ENCODE data around the gene RPN2. TPM values are rescaled to one million over a fixed set of nuclear protein-coding genes. Genes with fewer than 3 reads are reported as not detected.

Gene RPN2
- total and polyA plus RNA-seq, 2 donors (not counting 1 experiment from before 2014, with no cell fraction given), result 80.2 to 87.3 TPM

DNA sequence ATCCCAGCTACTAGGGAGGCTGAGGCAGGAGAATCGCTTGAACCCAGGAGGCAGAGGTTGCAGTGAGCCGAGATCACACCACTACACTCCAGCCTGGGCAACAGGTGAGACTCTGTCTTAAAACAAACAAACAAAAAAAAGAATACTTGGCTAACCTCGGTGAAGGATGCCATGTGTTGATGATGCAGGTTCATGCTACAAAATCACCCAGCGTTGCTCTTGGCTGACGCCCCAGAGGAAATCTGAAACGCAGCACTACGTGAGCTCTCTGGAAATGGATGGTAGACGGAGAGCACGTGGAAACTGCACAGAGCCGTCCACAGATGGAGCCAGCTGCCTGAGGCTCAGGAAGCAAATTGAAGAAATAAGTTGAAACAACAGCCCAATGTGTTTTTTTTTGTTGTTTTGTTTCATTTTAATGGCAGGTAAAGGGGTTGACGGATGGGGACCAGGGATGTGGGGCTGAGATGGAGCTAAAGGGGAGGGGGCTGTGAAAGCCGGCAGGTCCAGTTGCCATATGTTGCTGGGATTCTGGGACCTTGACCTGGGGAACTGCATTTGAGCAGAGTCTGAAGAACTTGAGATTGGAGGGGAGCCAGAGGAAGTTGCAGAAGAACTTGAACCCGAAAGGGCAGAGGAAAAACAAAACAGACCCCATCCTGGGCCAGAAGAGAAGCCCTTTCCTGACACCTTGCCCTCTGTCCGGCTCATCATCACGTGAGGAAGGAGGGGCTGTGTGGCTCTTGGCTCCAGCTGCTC, 97.5 kb downstream of the RPN2 start:
- Histone ChIP-seq H3K27me3 (replicated peaks in 1 of 4; ENCODE audit: control extremely low read depth in 1 of 4, control insufficient read depth in 3 of 4, insufficient read depth in 4 of 4, low read length in 3 of 4) (no peaks in the 10 kb centered on the region), H4K20me1 (ENCODE audit: control insufficient read depth, insufficient read depth, low read length, poor library complexity, severe bottlenecking) (no peaks in the 10 kb centered on the region), H3K4me3 (ENCODE audit: control extremely low read depth in 1 of 5, extremely low read depth in 1 of 5, insufficient read depth in 1 of 5, low read depth in 2 of 5, low read length in 4 of 5) (peak overlapping the region in 1 of 5 experiments; percentile 1), H3K4me2 (replicated peaks; ENCODE audit: low read depth, low read length, poor library complexity, severe bottlenecking) (peak overlapping the region; percentile 53), H2AFZ (ENCODE audit: insufficient read depth, low read depth, low read length, poor library complexity, severe bottlenecking) (peak overlapping the region; percentile 61), H3K4me1 (ENCODE audit: control insufficient read depth in 2 of 2, insufficient read depth in 2 of 2, low read length in 2 of 2) (peaks cover 45 to 48% of the 10 kb centered on the region in 2 donors), H3K79me2 (ENCODE audit: control insufficient read depth, insufficient read depth, low read length) (no peaks in the 10 kb centered on the region), H3K27ac (ENCODE audit: low read length in 2 of 2) (peak overlapping the region; percentile 60 to 65), H3K9ac (ENCODE audit: low read length) (peak overlapping the region; percentile 1), H3K36me3 (replicated peaks in 1 of 2; ENCODE audit: control extremely low read depth in 1 of 2, control insufficient read depth in 1 of 2, extremely low read depth in 1 of 2, insufficient read depth in 2 of 2, low read length in 1 of 2) (no peaks in the 10 kb centered on the region), H3K9me3 (ENCODE audit: control extremely low read depth in 1 of 3, control insufficient read depth in 2 of 3, insufficient read depth in 1 of 3, low read length in 2 of 3) (no peaks in the 10 kb centered on the region)
- H3K4me1 Mint-ChIP-seq, result peaks cover 37% of the 10 kb centered on the region
- TF ChIP-seq CTCF (IDR thresholded peaks at IDR 0.05) (no peak), EZH2 (IDR thresholded peaks at IDR 0.05; ENCODE audit: borderline replicate concordance, insufficient read depth, low read depth, low read length, poor library complexity, severe bottlenecking) (no peak)
- H3K9me3 Mint-ChIP-seq (ENCODE audit: insufficient read depth), result no peaks in the 10 kb centered on the region
- 8% methylated on average over 12 of the region's 15 CpGs for WGBS (ENCODE audit: insufficient coverage)
- peak overlapping the region; percentile 92 for H3K27ac Mint-ChIP-seq
- H3K27me3 Mint-ChIP-seq, result no peaks in the 10 kb centered on the region
- CTCF ChIA-PET, result interaction anchor here (0.6 to 3.5 kb wide), 14 partner anchors 10 to 258 kb away, joined by 3 to 36 read pairs (median 4); partner anchors contain the start of gene MANBAL
- peak; percentile 68 for DNase-seq
- POLR2A ChIA-PET, result interaction anchor here (1.8 kb wide), 1 partner anchor 12 kb away, joined by 8 read pairs; the partner anchor contains the start of gene MANBAL
- peak; percentile 61 for ATAC-seq (ENCODE audit: low read depth)
- peak overlapping the region; percentile 73 for H3K4me3 Mint-ChIP-seq
- intact Hi-C loops (cut with micrococcal nuclease), result no loop called here

DNA sequence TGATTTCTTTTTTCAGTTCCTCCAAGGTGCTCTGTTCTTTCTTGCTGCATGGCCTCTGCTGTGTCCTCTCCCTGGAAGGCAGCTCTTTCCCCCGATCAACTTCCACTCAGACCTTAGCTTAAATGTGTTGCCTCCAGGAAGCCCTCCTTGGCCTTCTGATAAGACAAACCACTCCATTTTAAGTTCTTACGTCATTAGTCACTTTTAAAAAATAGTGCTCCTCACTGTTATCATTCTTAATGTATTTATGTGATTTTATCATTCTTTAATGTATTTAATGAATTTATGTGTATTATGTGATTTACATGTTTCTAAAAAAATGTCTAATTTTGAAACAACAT, 98.1 kb downstream of the RPN2 start:
- H3K79me2 ChIP-seq (ENCODE audit: control insufficient read depth, insufficient read depth, low read length), result no peaks in the 10 kb centered on the region
- H3K27ac ChIP-seq (ENCODE audit: low read length in 2 of 2), result peak overlapping the region; percentile 60 to 65
- peak overlapping the region; percentile 1 for H3K9ac ChIP-seq (ENCODE audit: low read length)
- H3K27me3 Mint-ChIP-seq, result no peaks in the 10 kb centered on the region
- peak overlapping the region; percentile 73 for H3K4me3 Mint-ChIP-seq
- POLR2A ChIA-PET, result interaction anchor here (0.5 to 1.8 kb wide), 2 partner anchors 11 to 21 kb away, joined by 3 to 8 read pairs; partner anchors contain the start of gene MANBAL
- peak overlapping the region; percentile 61 for H2AFZ ChIP-seq (ENCODE audit: insufficient read depth, low read depth, low read length, poor library complexity, severe bottlenecking)
- DNase-seq (no peak), ATAC-seq (ENCODE audit: low read depth) (no peak)
- no peaks in the 10 kb centered on the region for H3K9me3 Mint-ChIP-seq (ENCODE audit: insufficient read depth)
- CTCF ChIA-PET, result interaction anchor here (0.7 to 3.5 kb wide), 11 partner anchors 11 to 257 kb away, joined by 3 to 36 read pairs (median 4); partner anchors contain the start of gene MANBAL
- peaks cover 37% of the 10 kb centered on the region for H3K4me1 Mint-ChIP-seq
- H3K27ac Mint-ChIP-seq, result peak overlapping the region; percentile 92
- H3K9me3 ChIP-seq (ENCODE audit: control extremely low read depth in 1 of 3, control insufficient read depth in 2 of 3, insufficient read depth in 1 of 3, low read length in 2 of 3), result no peaks in the 10 kb centered on the region
- 14% methylated on average over 1 of the region's 2 CpGs for WGBS (ENCODE audit: insufficient coverage)
- H3K27me3 ChIP-seq (replicated peaks in 1 of 4; ENCODE audit: control extremely low read depth in 1 of 4, control insufficient read depth in 3 of 4, insufficient read depth in 4 of 4, low read length in 3 of 4), result no peaks in the 10 kb centered on the region
- no peaks in the 10 kb centered on the region for H3K36me3 ChIP-seq (replicated peaks in 1 of 2; ENCODE audit: control extremely low read depth in 1 of 2, control insufficient read depth in 1 of 2, extremely low read depth in 1 of 2, insufficient read depth in 2 of 2, low read length in 1 of 2)
- no peaks in the 10 kb centered on the region for H4K20me1 ChIP-seq (ENCODE audit: control insufficient read depth, insufficient read depth, low read length, poor library complexity, severe bottlenecking)
- no peak for TF ChIP-seq CTCF (IDR thresholded peaks at IDR 0.05)
- TF ChIP-seq EZH2 (IDR thresholded peaks at IDR 0.05; ENCODE audit: borderline replicate concordance, insufficient read depth, low read depth, low read length, poor library complexity, severe bottlenecking), result no peak
- intact Hi-C loops (cut with micrococcal nuclease), result no loop called here
- H3K4me2 ChIP-seq (replicated peaks; ENCODE audit: low read depth, low read length, poor library complexity, severe bottlenecking), result peak overlapping the region; percentile 53
- H3K4me3 ChIP-seq (ENCODE audit: control extremely low read depth in 1 of 5, extremely low read depth in 1 of 5, insufficient read depth in 1 of 5, low read depth in 2 of 5, low read length in 4 of 5), result peak overlapping the region in 1 of 5 experiments; percentile 1
- H3K4me1 ChIP-seq (ENCODE audit: control insufficient read depth in 2 of 2, insufficient read depth in 2 of 2, low read length in 2 of 2), result peaks cover 45 to 48% of the 10 kb centered on the region in 2 donors

Measured in B cell (primary cell).